NCI-H2227 (cell line): ENCODE data around the gene NDST4.

Source experiments
- DNase-seq: peaks from one replicate; lab custom pipeline; 2025; ENCODE audit not compliant: unreplicated experiment; lab: John Stamatoyannopoulos, UW

Gene NDST4

DNA sequence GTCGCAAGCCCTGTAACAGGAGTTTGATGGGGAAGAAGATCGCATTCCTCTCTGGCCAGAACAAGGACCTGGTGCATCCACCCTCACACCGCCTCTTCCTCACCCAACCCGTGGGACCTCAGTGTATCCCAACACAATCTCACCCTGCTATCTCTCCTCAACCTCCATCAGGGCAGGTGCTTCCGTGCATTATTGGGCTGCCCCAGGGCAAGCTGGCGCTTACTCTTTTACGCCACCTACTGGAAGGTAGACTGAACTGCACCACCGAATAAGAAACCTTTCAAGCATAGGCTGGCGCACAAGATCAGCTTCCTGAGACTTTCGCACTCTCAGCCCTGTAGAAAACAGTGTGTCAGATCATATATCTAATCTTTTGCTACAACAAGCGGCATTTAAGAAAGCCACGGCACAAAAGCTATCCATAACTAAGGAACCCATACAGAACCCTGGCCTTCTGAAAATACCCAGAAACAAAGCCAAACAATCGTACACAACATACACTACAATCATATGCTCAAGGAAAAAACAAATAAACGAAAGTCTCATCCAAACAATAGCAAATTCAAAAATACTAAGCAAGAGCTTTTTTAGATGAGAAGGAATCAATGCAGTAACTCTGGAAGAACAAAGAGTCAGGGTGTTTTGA, 305.5 kb downstream of the NDST4 start:
- no peak for DNase-seq

DNA sequence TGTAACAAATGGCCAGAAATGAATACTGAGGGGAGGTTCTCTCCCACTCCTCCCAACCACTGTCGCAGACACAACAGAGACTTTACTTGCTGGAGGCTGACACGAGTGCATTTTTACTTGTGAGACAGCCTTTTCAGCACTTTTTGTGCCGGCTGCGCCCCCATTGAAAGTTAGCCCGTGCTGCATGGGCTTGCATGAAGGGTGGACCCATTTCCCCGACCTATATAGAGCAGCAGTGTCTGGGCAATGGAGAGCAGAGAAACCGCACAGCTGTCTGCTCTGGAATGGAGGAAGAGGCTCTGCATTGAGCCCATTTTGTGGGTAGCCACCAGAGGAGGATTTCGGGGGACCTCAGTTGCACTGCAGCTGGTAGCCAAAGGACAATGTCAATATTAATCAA, 306.1 kb downstream of the NDST4 start:
- DNase-seq: no peak

DNA sequence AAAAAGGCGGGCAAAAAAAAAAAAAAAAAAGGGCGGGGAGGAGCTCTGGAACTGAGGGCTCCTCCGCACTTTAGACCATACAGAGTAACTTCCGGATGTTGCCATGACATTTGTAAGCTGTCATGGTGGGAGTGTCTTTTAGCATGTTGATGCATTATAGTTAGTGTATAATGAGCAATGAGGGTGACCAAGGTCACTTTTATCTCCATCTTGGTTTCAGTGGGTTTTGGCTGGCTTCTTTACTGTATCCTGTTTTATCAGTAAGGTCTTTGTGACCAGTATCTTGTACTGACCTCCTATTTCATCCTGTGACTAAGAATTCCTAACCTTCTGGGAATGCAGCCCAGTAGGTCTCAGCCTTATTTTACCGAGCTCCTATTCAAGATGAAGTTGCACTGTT, 321.4 kb downstream of the NDST4 start:
- DNase-seq: no peak

DNA sequence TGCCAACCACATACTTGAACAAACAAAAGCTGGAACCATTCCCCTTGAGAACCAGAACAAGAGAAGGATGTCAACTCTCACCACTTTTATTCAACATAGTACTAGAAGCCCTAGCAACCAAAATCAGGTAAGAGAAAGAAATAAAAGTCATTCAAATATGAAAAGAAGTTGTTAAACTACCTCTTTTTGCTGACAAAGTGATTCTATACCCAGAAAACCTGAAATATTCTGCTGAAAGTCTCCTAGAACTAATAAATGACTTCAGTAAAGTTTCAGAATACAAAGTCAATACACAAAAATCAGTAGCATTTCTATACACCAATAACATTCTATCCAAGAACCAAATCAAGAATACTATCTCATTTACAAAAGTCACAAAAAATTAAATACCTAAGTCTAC, 327.9 kb downstream of the NDST4 start:
- DNase-seq: no peak

DNA sequence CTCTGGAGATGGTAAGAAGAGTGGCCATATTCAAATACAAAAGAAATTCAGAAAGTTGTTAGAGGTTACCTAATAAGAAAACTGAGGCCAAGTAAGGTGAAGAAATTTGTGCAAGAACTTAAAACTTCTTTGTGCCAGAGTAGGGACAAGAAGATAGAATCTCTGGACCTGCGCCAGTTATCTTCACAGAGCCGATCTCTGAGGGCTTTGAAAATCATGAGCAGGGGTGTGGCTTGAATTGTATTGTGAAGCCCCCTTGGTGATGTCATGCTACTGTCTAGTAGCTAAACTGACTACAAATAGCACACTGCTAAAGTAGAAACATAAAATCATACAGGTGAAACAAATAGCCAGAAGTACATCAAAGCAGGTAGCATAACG, 330.2 kb downstream of the NDST4 start:
- DNase-seq: no peak

DNA sequence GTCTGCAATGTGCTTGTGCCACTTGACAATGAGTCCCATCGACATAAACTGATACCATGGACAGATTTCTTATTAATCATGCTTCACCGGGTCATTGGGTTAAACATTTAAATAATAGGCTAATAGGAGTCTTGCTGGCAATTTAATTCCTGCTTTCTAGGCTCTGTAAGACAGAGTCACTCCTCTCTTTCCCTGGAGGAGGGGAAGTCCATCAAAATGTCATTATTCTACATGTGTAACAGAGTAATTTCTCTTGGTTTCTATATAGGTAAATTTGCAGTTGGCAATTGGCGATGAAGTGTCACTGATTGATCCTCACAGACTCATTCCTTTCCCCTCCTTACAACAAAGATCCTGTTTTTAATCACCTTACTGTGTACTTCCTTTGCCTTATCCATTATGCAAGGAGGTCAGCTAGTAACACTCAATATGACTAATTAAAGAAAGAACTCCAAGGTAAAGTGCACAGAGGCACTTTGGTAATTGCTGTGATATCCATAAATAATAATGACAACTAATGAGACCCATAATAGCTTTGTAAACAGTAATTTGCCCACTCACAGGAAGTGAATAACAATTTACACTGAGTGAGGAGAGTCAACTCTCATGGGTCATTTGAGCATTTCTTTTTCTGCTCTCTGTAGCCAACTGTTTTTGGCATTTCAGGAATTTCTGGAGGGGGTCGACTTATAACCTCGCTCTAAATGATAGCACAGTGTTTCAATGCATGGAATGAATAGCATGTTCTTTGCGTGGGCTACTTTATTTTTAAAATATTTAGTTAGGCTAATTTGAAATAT, 330.8 kb downstream of the NDST4 start:
- no peak for DNase-seq

DNA sequence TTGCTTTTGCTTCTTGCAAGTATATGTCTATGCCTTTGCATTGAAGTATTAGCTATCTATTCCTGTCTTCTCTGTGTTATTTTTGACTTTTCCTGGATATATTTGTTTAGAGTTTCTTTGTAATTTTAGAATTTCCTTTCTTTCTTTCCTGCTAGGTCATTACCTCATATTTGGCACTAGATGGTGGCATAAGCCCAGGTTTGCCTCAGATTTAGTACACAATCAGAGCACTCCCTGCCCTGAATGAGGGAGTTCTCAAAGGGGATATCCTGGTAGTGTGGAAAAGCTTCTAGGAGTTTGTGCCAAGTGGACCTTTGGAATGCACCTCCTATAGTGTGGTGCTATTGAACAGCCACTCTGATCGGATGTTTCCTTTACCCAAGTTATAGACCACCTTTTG, 333.2 kb downstream of the NDST4 start:
- peak; percentile 55 for DNase-seq
